Sigmoid colon (tissue), 7 donors: ENCODE results near the gene RPA3. TPM values are rescaled to one million over a fixed set of nuclear protein-coding genes. Genes with fewer than 3 reads are reported as not detected.

Experiments used
- polyA plus RNA-seq, 3 donors: library from polyadenylated mRNA; stranded (reverse); fragments of 200-250 nt; gene quantifications; one replicate each; pipeline ENCODE4 v1.2.3, GENCODE V29; 2013
- total RNA-seq, 4 donors: library from RNA; depleted of rRNA; stranded (reverse); fragments of >200 nt; gene quantifications; one replicate each; pipeline ENCODE4 v1.1.0, GENCODE V29; 2016
- donor health status: healthy with polysubstance abuse.
- donor health status: Bipolar disorder and iron deficiency.
- donor health status: healthy.

RPA3 gene
- total and polyA plus RNA-seq, 7 donors = 15.8 to 66.8 (median 30.3) TPM

Other genes with a start within 250 kb of the RPA3 start
- gene COL28A1, start 182.7 kb downstream of the RPA3 start, total RNA-seq = 10 to 100 TPM in 3 of 4 donors, 1 to 10 TPM in 1; 9.9 to 25.5 (median 17.3) TPM
- 1 to 10 TPM in 2 of 3 donors, under 1 TPM in 1; 0.60 to 3.5 (median 1.6) TPM for gene COL28A1, start 182.7 kb downstream of the RPA3 start, polyA plus RNA-seq
- 10 to 100 TPM; 20.8 to 40.3 (median 30.7) TPM for gene MIOS, start 151.7 kb downstream of the RPA3 start, total RNA-seq
- gene MIOS, start 151.7 kb downstream of the RPA3 start, polyA plus RNA-seq = 10 to 100 TPM; 11.3 to 16.9 (median 15.6) TPM
- gene UMAD1, start 77.9 kb downstream of the RPA3 start, total RNA-seq = 10 to 100 TPM; 11.1 to 20.7 (median 15.5) TPM
- 10 to 100 TPM in 2 of 3 donors, 1 to 10 TPM in 1; 8.7 to 51.1 (median 20.3) TPM for gene UMAD1, start 77.9 kb downstream of the RPA3 start, polyA plus RNA-seq